Activated CD4-positive, alpha-beta T cell treated with anti-CD3 and anti-CD28 coated beads, Interleukin-2, Interleukin-6, amounts not matched to agents 100 ng/mL and 50 ng/mL, durations not matched to agents 16 hours and 8 hours (primary cell): Measurements from ENCODE around the gene SIPA1L3.
"Not testable (repeated sequence)": the region's sequence is repeated elsewhere in the genome, so short reads cannot be mapped to it uniquely, and the experiment has no call there.

Experiments used
- DNase-seq: peaks from one replicate; pipeline ENCODE4 v3.0.0-alpha.2; 2020

Gene SIPA1L3

GRCh38 chr19:37906869-37907734 lies at the start of gene SIPA1L3:
TSS of gene SIPA1L3 (plus strand) at chr19:37907208. CDS start at chr19:38081566, 174,358 bp downstream.
- peak; percentile 96 for DNase-seq

GRCh38 chr19:37864501-37864900 lies 42.5 kb upstream of the SIPA1L3 start:
- DNase-seq: no peak

DNA sequence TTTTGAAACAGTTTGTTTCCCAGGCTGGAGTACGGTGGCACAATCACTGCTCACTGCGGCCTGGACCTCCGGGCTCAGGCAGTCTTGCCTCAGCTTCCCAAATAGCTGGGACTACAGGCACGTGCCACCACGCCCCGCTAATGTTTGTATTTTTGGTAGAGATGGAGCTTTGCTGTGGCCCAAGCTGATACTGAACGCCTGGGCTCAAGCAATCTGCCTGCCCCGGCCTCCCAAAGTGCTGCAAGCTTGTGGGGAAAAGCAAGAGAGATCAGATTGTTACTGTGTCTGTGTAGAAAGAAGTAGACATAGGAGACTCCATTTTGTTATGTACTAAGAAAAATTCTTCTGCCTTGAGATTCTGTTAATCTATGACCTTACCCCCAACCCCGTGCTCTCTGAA lies 41.1 kb upstream of the SIPA1L3 start:
- DNase-seq: not testable (repeated sequence)

- no peak for DNase-seq
Measured at GRCh38 chr19:37867831-37868230, 39.2 kb upstream of the SIPA1L3 start.

- no peak for DNase-seq
Measured at GRCh38 chr19:37869766-37870340, 37.2 kb upstream of the SIPA1L3 start.

GRCh38 chr19:37872383-37872782 lies 34.6 kb upstream of the SIPA1L3 start:
- DNase-seq: no peak

GRCh38 chr19:37874784-37875183 lies 32.2 kb upstream of the SIPA1L3 start:
- DNase-seq: no peak

- DNase-seq: no peak
Measured at GRCh38 chr19:37876032-37876431, 31.0 kb upstream of the SIPA1L3 start.

DNA sequence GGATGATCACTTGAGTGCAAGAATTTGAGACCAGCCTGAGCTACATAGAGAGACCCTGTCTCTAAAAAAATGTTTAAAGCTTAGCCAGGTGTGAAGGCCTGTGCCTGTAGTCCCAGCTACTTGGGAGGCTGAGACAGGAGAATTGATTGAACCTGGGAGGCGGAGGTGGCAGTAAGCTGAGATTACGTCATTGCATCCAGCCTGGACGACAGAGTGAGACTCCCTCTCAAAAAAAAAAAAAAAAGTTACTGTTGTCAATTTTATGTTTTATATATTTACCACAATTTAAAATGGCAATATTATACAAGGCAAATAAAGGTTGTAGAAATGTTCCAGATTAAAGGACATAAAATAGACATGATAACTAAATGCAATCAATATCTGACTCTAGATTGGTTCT lies 29.9 kb upstream of the SIPA1L3 start:
- no peak for DNase-seq

DNA sequence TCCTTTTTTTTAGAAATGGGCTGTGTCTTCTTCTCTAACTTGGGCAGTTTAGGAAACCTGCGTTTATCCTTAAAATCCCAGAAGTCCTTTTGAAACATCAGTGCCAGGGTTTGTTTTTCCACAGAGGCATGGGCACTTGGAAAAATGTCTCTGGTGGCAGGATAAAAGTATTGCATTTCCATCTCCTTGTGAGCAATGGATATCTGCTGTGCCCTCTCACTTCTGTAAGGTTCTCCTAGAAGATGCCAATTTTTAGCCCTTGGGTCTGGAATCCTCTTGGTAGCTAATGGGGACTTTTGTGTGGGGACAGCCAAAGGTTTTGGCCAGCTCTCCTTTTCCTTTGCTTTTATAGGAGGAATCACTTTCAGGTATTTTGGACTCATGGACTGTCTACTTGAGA lies 21.6 kb upstream of the SIPA1L3 start:
- no peak for DNase-seq

DNA sequence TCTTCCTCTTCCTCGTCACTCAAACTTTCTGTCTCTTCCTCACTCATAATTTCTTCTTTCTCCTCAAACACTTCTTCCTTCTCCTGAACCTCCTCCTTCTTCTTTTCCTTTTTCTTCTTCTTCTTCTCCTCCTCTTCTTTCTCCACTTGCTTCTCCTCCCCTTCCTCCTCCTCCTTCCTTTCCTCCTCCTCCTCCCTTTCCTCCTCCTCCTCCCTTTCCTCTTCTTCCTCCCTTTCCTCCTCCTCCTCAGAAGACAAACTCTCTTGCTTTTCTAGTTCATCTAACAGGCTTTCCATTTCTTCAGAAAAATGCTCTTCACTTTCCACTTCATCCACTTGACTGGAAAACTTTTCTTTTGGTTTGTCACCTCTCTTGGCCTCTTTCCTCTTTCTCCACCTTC lies 20.4 kb upstream of the SIPA1L3 start:
- no peak for DNase-seq

DNA sequence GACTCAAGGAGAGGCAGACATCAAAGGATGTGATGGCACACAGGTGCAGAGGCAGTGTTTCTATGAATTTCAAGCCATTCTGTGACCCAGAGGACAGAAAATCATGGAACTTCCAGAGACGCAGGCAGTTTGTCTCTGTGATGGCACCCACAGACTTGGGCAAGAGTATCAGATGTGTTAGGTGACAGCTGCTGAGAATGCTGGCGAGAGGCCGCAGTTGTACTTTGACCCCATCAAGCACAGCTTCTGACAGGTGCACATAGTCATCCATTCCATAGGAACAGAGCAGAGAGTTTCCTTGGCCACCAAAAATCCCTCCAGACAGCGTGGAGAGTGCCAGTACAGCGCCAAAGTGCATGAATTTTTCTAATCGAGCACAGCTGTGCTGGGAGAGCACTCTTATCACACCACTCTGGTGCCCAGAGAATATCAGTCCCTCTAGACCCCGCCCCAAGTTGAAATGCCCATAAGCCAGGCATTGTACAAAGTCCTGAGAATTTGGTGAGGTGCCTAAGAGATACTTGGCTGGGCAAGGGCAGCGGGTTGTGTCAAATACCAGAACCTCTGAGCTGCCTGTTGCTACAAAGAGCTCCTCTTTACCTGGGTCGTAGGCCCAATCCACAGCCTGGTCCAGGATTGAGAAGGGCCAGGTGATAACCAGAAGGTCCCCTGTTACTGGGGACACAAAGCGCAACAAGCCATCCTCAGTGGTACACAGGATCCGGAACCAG lies 13.0 kb upstream of the SIPA1L3 start:
- DNase-seq: no peak

- DNase-seq: no peak
Measured at GRCh38 chr19:37896180-37896579, 10.8 kb upstream of the SIPA1L3 start.

GRCh38 chr19:37899453-37899852 lies 7.6 kb upstream of the SIPA1L3 start:
- no peak for DNase-seq

- DNase-seq: no peak
Measured at GRCh38 chr19:37899966-37900365, 7.0 kb upstream of the SIPA1L3 start.

DNA sequence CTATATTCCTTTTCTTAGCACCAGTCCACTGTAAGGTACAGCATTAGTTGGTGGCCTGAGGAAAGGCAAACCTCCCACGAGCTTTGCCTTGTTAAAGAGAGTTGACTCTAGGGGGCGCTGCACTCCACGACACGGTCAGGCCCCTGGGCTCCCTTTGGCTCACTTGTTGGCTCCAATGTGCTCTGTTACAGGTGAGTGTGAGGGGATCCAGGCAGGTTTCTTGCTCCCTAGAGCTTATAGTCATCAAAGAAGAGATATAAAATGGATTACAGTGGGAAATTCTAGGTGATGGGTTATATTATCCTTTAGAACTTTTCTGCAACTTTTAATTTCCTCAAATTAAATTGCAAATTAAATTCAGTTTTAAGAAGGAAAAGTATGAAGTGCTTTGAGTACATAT lies 4.3 kb upstream of the SIPA1L3 start:
- peak; percentile 86 for DNase-seq

DNA sequence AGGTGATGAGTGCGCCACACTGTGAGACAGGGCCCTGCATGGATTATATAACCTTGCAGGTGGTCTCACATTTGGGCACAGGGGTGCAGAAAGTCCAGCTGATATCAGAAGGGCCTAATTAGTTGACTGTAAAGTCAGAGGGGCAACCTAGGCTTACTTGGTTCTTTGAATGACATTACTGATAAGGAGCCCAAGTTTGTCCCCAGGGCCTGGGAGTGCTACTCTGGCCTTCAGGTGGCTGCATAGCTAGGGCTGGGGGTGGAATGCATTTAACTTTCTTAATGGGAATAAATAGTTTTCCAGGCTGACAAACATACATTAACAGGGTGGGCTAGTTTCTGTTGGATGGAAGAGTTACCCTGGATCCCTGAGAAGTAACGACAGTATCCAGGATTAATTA lies 3.9 kb upstream of the SIPA1L3 start:
- no peak for DNase-seq

DNA sequence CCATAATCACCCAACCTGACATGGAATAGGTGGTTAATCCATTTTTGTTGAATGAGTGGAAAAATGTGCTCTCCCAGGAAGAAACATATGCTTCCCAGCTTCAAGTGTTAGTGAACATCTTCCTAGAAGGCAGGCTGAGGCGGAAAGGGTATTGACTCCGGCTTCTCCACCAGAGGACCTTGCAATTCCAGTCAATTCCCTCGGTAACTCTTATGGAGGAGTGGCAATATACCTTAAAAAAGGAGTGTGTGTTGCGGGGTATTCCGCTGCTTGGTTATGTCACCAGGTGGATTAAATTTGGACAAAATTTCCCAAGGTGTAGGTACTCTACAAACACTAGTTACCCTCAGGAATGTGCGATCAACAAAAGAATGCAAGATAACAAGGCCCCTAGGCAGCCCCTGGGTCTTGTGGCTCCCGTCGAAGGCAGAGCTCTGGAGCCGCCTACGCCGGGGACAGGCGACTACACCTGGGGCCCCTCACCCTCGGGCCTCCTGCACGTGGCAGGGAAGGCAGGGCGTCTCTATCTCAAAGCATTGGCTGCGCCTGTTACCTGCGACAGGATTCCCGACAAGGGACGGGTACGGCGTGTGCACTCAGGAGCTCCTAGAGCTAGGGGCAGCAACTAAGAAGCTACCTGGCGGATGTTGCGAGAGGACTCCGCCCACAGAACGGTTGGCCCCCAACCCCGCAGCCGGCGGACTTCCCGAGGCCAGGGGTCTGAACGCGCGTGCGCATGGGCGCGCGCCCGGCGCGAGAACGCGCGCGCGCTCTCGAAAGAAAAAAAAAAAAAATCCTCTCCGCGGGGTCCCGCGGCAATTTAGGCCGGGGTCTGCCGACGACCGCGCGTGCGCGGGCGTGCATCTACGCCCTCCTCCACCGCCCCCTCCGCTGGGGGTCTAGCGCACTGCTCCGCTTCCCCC lies 801 bp upstream of the SIPA1L3 start, which contains the start of gene WDR87:
TSS of gene WDR87 (minus strand) at position 649 of the 923 bp plus-strand sequence. CDS start 8,355 bp downstream, outside the sequence.
- peak; percentile 47 for DNase-seq

DNA sequence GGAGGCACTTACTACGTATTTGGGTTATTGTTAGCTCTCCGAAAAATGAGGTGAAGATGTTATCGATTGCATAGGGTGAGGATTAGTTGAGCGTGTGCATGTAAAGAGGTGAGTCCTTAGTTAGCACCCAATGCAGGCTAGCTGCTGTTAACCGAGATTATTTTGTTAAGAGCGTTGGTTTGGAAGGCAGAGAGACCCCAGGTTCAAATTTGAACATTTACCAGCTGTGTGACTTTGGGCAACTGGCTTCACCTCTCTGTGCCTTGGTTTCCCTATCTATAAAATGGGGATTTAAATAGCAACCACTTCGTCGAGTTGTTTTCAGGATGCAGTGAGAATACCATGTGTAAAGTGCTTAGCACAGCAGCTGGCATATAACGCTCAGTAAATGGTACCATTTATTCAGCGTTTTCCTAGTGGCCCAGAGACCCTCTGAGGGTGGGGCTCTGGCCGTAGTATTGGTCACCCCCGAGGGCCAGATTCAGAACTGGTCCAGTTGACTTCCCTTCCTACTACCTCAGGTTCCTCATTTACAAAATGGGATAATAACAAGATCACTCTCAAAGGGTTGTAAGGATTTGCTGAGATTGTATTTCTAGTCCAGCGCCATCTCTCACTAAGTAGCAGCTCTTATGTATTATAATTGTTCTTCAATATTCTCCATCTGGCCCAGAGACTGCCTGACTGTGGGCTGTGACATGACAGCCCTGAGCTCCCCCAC lies 887 bp downstream of the SIPA1L3 start:
- no peak for DNase-seq

GRCh38 chr19:37909661-37910199 lies 2.7 kb downstream of the SIPA1L3 start:
- DNase-seq: no peak

GRCh38 chr19:37914908-37915307 lies 7.9 kb downstream of the SIPA1L3 start:
- DNase-seq: no peak
